Lower leg skin (tissue), 4 donors: Measurements from ENCODE around the gene MAD1L1. TPM values are rescaled to one million over a fixed set of nuclear protein-coding genes. Genes with fewer than 3 reads are reported as not detected.
"Not testable (repeated sequence)": the region's sequence is repeated elsewhere in the genome, so short reads cannot be mapped to it uniquely, and the experiment has no call there.

Experiments
- DNase-seq, 2 donors: peaks; one replicate each; pipeline ENCODE4 v3.0.0-alpha.2; 2019; ENCODE audit warnings: low spot score in 2 of 2
- H3K4me3 ChIP-seq: fragments of 200-600 bp; sonication (generic); 2 replicates; pipeline ENCODE4 v1.5.1; 2017; ENCODE audit warnings: mild to moderate bottlenecking, low read depth; ENCODE audit not compliant: poor library complexity, severe bottlenecking
- POLR2A ChIP-seq, 2 donors: fragments of 450-650 bp; IDR thresholded peaks; one replicate each; pipeline ENCODE4 v1.6.1; 2016 to 2017; ENCODE audit warnings: antibody characterized with exemption in 2 of 2, mild to moderate bottlenecking in 1 of 2, moderate library complexity in 1 of 2
- WGBS, 2 donors: methylation state at CpG; one replicate each; pipeline ENCODE4 v1.1.5; 2018; 5-methylcytosine and 5-hydroxymethylcytosine counted together
- intact Hi-C: fragments of 100-400 bp; cut with DNase I; formaldehyde crosslinking; loops from one replicate; pipeline ENCODE4 v1.15.0; 2023; ENCODE audit warnings: low total_unique reads
- total RNA-seq, 4 donors: library from RNA; depleted of rRNA; stranded (reverse); fragments of >200 nt; gene quantifications; one replicate each; pipeline ENCODE4 v1.1.0, GENCODE V29; 2016
- TF ChIP-seq, protein P1 (sequence below), 3 donors: fragments of 450-650 bp; IDR thresholded peaks; one replicate each; pipeline ENCODE4 v1.5.1; 2016; ENCODE audit warnings: antibody characterized with exemption in 3 of 3, mild to moderate bottlenecking in 3 of 3, moderate library complexity in 2 of 3

Gene MAD1L1
- total RNA-seq, 4 donors from 2014 or later: 37.7 to 77.8 (median 59.4) TPM

DNA sequence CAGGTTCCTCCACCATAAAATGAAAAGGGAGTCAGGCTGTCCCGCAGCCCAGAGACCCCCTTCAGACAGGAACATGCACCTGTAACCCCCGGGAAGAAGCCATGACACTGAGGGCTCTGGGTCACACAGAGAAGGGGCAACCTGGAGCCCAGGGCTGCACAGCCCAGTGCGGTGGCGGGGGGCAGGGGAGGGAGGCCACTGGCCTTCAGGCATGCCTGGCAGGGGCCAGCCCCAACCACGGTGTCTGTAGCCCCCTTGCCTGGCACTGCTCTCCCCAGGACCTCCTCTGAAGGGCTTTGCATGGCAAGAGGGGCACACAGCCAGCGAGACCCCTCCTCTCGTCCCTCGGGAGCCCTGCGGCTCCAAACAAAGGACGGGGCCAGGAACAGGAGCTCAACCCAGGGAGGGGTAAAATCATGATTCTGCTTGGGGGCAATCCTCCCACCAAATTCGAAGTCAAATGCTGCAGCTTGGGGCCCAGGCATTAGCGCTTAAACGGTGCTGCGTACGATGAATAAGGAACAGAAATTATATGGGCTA, 235.1 kb downstream of the MAD1L1 start:
- no peak for DNase-seq

DNA sequence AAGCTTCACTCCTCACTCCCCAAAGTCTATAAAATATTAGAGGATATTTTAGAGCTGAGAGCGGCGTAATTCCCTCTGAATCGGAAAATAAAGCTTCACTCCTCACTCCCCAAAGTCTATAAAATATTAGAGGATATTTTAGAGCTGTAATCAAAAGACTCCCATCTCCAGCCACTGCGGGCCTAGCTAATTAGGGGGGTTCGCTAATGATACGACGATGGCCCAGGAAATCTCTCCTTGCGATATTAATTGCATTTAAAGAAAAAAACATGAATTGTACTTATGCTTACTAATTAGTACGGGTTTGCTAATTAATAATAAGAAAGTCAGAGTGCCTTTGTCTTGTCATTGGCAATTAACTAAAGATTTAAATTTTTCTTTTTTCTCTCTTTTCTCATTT, 235.9 kb downstream of the MAD1L1 start:
- no peak overlapping the region for H3K4me3 ChIP-seq
- intact Hi-C loops: no loop called here
- TF ChIP-seq, protein P1, sequence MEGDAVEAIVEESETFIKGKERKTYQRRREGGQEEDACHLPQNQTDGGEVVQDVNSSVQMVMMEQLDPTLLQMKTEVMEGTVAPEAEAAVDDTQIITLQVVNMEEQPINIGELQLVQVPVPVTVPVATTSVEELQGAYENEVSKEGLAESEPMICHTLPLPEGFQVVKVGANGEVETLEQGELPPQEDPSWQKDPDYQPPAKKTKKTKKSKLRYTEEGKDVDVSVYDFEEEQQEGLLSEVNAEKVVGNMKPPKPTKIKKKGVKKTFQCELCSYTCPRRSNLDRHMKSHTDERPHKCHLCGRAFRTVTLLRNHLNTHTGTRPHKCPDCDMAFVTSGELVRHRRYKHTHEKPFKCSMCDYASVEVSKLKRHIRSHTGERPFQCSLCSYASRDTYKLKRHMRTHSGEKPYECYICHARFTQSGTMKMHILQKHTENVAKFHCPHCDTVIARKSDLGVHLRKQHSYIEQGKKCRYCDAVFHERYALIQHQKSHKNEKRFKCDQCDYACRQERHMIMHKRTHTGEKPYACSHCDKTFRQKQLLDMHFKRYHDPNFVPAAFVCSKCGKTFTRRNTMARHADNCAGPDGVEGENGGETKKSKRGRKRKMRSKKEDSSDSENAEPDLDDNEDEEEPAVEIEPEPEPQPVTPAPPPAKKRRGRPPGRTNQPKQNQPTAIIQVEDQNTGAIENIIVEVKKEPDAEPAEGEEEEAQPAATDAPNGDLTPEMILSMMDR (IDR thresholded peaks at IDR 0.05): no peak
- TF ChIP-seq POLR2A (IDR thresholded peaks at IDR 0.05): no peak
- DNase-seq: no peak
- WGBS, 2 donors: 94 to 95% methylated on average over 9 of the region's 9 CpGs

More for the DNA sequence above, 235.1 kb downstream of the MAD1L1 start:
- intact Hi-C loops: no loop called here
- 80 to 90% methylated on average over 12 to 13 of the region's 15 CpGs for WGBS, 2 donors
- H3K4me3 ChIP-seq: no peak overlapping the region
- no peak for TF ChIP-seq POLR2A (IDR thresholded peaks at IDR 0.05)
- TF ChIP-seq, protein P1 (IDR thresholded peaks at IDR 0.05): no peak

DNA sequence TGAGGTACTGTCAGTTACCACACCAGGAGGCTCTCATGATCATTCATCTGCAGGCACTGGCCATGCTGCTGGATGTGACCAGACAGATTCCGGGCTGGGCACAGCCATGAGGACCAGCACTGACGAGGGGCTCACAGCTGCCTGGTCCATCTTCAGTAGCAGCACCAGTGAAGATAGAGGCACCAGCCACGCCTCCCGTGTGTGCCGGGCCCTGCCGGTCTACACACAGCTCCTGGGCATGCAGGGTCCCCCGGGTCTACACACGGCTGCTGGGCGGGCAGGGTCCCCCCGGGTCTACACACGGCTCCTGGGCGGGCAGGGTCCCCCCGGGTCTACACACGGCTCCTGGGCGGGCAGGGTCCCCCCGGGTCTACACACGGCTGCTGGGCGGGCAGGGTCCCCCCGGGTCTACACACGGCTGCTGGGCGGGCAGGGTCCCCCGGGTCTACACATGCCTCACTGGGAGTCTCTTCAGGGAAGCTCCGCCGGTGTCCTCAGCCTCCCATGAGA, 236.8 kb downstream of the MAD1L1 start:
- WGBS, 2 donors: 92 to 93% methylated on average over 14 to 17 of the region's 24 CpGs
- DNase-seq, intact Hi-C loops, H3K4me3 ChIP-seq: not testable (repeated sequence)

DNA sequence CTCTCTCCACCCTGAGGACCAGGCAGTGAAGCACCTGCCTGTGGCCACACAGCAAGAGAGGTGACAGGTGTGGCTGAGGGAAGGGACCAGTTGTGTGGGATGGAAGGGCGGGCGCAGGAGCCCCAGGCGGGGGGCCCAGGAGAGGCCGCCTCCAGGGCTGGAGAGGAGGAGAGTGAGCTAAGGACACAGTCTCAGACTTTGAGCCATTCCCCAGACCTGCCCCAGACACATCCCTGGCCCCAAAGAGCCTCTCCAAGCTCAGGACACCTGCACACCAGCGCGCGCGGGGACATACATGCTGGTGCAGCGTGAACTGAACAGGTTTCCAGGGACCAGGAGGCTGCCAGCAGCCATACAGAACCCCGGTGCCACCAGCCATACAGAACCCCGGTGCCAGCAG, 237.3 kb downstream of the MAD1L1 start:
- TF ChIP-seq, protein P1 (IDR thresholded peaks at IDR 0.05): no peak
- TF ChIP-seq POLR2A (IDR thresholded peaks at IDR 0.05): no peak
- DNase-seq: no peak
- WGBS, 2 donors: 87% methylated on average over 11 of the region's 11 CpGs
- no peak overlapping the region for H3K4me3 ChIP-seq
- intact Hi-C loops: no loop called here

DNA sequence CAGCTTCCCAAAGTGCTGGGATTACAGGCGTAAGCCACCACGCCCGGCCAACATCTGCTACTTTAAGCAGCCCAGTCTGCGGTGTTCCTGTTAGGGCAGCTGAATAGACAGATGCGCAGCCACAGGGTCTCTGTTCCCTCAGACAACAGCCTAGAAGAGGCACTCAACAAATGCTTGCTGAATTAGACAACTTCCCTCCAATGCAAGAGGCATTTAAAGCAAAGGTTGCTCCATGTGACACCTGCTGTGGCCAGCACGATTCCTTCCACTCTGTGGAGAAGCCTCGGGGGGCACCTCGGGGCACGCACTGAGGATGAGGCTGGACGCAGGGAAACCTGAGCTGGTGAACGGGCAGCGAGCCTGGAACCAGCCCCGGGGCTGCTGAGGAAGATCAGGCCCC, 237.8 kb downstream of the MAD1L1 start:
- no peak overlapping the region for H3K4me3 ChIP-seq
- 91 to 93% methylated on average over 13 of the region's 13 CpGs for whole genome bisulfite sequencing, 2 donors
- DNase-seq: no peak
- no peak for TF ChIP-seq POLR2A (IDR thresholded peaks at IDR 0.05)
- intact Hi-C loops: no loop called here

DNA sequence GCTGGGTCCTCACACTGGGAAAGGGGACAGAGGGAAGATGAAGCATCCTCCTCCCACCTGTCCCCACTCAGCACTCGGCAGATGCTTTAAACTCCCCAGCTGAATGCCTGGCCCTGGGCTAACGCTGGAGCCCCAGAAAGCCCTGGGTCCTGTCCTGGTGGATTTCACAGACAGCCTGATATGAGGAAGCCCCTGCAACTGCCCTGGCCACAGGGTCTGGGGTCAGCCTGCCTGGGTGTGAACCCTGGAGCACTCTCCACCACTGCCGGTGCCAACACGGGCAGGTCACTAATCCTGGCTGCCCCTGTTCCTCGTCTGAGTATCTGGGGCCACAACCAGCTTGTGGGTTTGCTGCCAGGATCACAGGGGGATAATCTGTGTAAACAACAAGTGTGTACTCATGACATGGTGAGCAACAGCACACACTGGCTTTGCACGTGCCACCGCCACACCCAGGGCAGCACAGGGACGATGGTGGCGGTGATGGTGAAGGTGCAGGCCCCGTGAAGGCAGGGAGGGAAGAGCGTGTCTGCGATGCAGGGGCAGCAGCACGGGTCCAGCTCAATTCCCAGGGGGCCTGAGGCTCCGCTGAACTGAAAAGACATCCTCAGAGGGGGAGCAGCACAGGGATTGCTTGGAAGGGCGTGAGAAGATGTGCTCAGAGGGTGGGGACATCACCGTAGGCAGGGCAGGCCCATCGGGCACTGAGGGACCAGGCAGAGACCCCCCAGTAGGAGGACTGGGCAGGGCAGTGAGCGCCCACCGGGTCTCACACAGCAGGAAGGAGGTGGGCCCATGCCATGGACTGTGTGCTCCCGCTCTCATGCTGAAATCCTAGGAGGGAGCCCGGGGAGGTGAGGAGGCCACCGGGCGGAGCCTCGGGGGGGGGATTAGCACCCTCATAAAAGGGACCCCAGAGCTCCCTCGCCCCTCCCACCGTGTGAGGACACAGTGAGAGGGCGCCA, 238.7 kb downstream of the MAD1L1 start:
- DNase-seq: no peak
- intact Hi-C loops: no loop called here
- 79 to 86% methylated on average over 24 to 27 of the region's 27 CpGs for WGBS, 2 donors
- TF ChIP-seq POLR2A (IDR thresholded peaks at IDR 0.05): no peak
- TF ChIP-seq, protein P1 (IDR thresholded peaks at IDR 0.05): no peak
- no peak overlapping the region for H3K4me3 ChIP-seq
